Measurements from ENCODE around the gene ATG10. TPM values are rescaled to one million over a fixed set of nuclear protein-coding genes. Genes with fewer than 3 reads are reported as not detected.
A peak's percentile ranks its signal among the peaks of the same experiment; 100 is the strongest.
"Not testable (repeated sequence)": the region's sequence is repeated elsewhere in the genome, so short reads cannot be mapped to it uniquely, and the experiment has no call there.

ATG10 gene
- polyA plus RNA-seq, 1 donor, result 15.4 TPM

DNA sequence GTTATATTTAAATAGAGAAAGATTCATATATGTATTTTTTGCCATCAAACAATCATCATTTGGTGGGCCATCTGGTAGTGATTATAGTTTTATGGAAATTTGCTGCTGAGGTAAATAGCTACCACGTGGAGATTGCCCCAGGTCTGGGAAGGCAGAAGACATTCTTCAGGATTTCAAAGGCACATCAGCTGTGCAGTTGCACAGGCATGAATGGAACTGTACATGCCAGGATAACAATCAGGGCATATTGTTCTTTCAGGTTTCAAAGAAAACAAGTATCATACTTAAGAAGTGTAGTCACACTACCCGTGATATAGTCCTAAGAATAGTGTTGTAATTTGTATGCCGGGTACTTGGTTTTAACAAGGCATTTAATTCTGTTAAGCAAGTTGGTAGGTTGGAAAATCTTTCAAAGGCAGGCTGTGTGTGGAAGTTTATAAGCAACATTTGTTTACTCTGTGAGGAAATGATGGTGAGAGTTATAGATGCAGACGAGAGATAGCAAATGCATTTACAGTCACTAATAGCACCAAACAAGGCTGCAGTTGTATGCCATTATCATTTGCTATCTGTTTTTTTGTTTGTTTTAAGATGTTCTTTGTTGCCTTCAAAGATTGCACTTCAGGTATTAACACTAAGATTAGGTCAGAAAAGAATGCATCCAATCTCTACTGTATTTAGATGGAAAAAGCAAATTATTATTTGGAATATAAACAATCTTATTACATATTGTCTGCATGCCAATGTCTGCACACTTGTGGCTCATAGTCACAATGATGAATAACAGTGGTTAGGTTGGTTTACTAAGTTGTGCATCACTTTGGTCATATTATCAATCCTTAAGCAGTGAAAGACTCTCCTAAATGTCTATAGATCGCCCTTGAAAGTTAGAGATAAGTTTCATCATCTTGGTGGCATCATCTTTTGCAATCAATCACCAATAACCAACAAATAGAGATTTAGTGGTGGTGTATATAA, 251.1 kb downstream of the ATG10 start:
- DNase-seq, result no peak

DNA sequence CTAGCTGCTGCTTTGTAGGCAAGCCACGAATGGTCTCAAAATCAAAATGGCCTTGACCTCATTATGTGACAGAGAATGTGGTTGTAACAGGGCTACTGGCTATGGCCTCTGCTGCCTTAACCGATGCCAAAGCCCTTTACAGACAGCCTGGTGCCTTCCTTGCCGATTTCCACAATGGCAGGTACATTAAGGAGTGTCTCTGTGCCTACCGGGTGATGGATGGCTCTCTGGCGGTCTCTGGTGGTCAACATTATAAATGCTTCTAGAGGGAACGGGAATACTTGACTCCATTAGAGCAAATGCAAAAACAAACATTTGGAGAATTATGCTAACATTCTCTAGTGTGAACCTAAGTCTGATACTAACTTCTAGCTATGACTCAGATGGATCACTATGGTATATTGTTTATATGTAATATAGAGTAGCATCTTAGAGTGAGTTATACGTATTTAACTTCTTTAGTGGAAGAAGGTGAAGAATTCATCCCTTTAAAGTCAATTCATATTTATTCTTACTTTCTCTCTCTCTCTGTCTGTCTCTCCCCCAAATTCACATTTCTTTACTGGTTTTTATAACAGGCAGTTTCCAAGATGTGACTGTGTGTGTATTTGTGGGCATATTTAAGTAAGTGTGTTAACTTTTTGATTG, 253.8 kb downstream of the ATG10 start:
- DNase-seq, result peak; percentile 71

DNA sequence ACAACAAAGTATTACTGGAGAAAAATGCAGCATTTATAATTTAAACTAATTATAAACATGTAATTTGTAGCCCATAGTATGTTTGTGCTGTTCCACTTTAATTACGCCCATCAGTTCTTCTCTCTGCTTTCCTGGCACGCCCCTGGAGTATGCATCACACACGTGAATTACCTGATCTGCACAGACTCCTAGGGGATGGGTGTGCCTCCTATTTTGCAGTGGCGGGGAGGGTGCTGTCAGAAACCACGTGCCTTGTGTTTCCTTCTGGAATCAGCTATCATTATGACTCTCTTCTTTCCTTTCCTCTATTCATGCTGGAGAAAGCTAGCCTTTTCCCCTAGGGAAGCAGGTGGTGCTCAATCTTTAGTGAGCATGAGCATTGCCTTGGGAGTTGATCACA, 263.1 kb downstream of the ATG10 start:
- DNase-seq, result no peak

DNA sequence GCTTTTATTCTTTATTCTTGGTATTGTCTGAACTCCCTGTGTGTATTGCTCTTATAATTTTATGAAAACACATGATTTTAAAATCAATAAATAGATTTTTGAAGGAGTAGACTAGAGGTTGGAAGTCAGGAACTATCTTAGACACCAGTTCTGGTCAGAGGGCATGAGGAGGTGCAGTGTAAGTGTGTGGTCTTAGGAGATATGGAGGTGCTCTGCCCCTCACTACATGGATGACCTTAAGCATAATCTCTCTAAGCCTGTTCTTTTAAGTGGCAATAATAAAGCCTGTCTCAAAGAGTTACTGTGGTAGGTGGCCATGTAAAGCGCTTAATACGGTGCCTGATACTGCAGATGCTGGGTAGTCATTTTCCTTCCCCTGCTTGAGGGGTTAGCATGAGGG, 272.3 kb downstream of the ATG10 start:
- no peak for DNase-seq

DNA sequence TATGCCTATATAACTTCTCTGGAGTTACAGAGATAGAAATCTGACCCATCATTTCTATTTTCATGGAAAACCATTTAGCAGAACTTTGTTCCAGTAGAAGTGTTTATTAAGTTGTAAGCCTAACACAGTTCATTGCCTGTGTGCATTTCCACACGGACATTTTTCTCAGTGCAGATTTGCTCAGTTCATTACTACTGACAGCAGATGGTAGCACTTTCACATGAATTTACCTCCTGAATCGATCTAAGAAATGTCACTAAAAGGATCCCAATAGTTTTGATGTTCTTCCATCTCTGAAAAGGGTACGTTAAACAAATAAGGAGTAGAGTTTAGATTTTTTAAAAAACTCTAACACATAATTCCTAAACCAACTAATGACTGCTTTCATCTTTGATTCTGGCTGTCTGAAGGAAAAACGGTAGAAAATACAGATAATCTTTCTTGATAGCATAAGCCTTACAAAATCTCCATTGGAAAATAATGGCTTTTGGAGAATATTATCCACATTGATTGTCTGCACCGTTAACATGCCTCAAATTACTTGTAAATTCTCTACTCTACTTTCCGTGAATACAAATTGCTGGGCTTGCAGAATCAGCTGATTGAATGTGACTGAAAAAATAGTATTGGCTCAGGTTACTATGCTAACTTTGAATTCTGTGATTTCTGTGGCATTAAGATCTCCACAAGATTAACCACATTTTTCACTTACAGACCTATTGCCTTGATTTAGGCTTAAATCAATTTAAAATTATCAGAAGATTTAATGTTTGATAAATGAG, 273.2 kb downstream of the ATG10 start:
- DNase-seq, result no peak

DNA sequence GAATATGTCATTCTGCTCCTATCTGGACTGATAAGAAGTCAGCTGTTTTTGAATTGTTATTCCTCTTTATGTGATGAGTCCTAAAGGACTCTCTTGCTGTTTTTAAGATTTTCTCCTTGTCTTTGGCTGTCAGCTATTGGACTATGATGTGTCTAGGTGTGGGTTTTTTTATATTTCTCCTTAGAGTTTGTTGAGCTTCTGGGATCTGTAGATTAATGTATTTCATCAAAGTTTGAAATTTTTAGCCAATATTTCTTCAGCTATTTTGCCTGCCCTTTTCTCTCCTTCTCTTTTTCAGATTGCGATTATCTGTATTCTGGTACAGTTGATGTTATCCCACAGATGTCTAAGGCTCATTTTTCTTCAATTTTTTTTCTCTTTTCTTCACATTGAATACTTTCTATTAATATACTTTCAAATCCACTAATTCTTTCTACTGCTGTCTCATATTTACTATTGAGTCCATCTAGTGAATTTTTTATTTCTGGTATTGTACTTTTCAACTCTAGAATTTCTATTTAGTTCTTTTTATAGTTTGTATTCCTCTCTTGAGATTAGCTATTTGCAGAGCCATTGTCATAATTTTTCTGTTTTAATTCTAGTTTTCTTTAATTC, 275.2 kb downstream of the ATG10 start:
- no peak for DNase-seq

DNA sequence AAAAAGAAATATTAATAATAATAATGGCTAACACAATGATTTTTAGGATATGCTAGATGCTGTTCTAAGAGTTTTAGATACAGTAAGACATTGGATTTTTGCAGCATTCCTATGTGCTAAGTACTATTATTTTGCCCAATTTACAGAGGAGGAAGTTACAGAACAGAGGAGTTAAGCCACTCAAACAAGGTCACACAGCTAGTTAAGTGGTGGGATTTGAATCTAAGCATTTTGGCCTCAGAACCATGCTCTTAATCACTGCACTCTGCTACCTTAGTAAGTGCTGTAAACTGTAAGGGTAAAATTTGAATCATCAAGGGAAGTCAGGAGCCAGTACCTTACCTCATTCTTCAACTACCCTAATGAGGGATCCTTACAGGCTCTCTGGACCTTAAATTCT, 280.9 kb downstream of the ATG10 start:
- no peak for DNase-seq

DNA sequence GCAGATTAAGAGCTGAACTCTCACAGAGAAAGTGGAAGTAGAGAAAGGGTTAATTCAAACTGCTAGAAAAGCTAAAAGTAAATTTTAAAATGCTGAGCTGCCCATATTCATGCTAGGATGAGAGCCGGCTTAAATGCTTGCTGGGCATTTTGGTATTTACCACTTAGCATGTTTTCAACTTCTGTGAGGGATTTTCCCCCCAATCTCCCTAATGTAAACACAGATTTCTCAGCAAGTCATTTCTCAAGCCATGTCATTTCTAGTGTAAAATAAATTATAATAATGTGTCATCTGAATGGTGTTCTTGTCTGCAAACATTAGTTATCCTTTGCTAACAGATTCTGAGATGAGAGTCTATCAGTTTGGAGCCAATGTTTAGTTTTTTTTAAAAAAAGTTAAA, 284.0 kb downstream of the ATG10 start:
- DNase-seq, result no peak

DNA sequence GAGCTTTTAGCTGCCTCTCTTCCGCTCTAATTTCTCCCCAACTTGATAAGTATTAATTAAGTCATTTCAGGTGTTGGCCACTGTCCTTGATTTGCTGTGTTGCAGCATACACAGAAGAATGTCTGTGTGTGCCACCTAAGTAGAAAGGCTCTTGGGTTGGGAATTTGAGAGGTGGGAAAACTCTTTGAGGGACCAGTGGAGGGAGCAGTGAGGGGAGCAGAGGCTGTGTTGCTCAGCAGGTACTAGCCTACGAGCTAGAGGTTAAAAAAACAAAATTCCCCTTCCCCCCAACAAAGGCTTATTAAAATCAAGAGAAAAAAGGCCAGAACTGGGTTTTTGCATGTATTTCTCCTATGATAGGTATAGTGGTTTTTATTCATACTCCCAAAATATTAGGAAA, 285.4 kb downstream of the ATG10 start:
- no peak for DNase-seq

DNA sequence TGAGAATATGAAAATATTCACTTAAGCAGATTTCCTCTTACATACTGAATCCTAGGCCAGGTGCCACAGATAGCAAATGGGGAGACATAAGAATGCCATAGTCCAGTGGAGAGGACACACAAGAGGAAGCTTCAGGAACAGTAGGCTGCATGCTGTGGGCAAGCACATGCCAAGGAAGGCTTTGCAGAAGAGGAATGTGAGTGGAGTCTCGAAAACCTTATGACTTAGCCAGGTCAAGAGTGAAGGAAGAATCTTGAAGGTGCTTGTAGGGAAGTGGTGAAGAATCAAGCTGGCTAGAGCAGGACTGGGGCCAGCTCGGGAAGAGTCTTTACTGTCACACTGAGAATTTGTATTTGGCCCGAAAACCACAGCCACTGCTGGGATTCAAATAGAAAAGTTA, 285.9 kb downstream of the ATG10 start:
- DNase-seq, result no peak

DNA sequence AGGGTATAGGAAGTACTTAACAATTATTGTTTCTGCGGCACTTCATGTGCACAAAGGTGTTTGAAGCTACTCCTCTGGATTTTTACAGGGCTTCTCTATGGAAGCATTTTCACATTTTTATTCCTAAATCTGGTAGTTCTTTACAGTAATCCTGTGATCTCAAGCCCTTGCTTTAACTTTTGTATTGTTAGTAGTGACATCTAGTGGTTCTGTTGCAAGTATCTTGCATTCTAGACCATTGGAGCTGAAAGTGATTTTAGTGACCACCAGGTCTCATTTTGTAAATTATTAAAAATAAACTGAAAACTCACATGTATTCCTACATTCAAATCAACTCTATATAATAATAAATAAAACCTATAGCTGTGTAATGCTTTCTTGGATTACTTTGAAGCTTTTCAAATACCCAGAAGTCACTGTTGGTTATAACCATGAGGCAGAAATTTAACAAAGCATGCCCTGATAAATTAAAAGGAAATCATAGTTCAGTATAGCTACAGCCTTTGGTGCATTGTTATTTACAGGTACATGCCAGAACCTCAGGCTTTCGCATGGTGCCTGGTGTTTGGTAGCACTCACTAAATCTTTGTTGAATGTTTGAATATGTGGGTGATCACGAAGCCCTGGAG, 287.5 kb downstream of the ATG10 start:
- peak; percentile 18 for DNase-seq

DNA sequence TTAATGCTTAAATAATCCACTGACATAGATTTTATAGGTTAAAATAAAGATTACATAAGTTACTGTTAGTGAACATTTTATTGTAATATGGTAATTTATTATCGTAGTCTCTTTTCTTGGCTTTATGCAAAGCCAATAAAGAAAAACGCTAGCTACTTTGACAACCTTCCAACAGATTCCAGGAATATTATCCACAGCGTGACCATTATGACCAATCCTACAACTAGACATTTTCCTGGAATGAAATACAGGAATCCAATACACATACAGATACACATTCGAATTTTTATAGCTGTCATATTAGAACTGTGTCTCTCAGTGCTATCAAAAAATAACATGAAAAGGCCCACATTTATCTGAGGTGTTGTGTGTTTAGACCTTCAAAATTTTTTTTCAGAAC, 293.2 kb downstream of the ATG10 start:
- DNase-seq, result no peak

DNA sequence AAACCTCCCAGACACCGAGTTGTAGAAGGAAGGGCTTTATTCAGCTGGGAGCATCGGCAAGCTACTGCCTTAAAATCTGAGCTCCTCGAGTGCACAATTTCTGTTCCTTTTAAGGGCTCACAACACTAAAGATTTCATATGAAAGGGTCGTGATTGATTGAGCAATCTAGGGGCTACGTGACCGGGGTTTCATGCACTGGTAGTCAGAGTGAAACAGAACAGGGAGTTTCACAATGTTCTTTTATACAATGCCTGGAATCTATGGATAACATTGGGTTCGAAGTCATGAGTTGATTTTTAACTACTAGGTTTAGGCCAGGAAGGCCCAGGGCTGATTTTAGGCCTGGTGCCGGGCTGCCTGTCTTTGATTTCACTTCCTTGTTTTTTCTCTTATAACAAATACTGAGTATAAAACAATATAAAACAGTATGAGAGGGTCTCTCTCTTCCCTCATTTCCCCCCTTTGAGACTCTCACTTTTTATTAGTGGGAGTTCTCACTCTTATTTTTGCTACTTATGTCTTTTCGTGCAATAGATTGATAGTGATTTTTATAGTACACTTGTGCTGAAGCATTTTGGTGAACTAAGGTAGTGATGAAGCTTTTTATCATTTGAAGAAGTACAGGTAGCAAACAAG, 295.6 kb downstream of the ATG10 start:
- not testable (repeated sequence) for DNase-seq

DNA sequence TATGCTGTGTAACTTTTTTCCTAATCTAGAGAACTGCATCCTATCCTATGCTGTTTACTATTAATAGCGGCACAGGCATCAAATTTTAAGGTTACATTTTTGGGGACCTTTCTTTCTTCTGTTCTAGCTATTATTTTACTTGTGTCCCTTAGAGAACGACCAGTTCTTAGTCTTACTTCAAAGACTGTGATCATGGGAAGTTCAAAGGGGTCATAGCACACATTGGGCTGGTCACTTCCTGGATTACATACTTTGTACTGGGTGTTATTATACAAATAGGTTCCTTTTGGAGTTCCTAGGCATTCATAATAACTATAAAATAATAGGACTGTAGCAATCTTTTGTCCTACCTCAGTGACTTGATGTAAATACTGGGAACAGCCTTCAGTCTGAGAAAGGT, 297.5 kb downstream of the ATG10 start:
- DNase-seq, result not testable (repeated sequence)

DNA sequence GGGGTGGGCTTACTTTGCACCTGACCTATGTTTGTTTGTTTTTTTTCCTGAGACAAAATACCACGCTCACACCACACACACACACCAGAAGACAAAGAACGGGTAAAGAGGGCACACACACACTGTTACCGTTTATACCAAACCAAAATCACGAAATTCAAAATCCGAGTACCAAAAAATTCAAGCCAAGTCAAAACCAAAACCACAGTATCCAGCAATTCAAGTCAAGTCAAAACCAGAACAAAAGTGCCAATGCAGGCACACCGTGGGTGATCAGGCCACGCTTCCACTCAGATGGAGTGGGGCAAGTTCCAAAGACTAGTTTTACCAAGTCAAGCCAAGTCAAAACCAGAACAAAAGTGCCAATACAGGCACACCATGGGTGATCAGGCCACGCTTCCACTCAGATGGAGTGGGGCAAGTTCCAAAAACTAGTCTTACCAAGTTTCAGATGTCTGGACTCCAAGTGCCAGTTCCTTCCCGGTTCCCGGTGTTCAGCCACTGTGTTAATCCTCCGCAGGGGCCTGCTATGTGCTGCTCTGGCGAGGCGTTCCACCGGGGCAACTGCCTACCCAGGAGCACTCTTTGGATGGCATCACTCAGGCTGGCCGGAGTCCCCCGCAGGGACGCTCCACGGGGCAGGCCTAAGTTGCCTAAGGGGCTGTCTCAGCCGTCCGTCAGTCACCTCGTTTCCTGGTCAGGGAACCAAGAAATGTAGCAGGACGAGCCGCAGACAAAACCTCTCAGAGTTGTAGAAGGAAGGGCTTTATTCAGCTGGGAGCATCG, 300.9 kb downstream of the ATG10 start:
- DNase-seq, result not testable (repeated sequence)

DNA sequence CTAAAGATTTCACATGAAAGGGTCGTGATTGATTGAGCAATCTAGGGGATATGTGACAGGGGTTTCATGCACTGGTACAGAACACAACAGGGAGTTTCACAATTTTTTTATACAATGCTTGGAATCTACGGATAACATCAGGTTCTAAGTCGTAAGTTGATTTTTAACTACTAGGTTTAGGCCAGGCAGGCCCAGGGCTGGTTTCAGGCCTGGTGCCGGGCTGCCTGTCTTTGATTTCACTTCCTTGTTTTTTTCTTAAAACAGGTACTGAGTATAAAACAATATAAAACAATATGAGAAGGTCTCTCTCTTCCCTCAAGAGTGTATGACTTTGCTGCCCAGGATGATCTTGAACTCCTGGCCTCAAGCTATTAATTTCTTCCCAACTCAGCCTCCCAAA, 301.6 kb downstream of the ATG10 start:
- DNase-seq, result not testable (repeated sequence)

DNA sequence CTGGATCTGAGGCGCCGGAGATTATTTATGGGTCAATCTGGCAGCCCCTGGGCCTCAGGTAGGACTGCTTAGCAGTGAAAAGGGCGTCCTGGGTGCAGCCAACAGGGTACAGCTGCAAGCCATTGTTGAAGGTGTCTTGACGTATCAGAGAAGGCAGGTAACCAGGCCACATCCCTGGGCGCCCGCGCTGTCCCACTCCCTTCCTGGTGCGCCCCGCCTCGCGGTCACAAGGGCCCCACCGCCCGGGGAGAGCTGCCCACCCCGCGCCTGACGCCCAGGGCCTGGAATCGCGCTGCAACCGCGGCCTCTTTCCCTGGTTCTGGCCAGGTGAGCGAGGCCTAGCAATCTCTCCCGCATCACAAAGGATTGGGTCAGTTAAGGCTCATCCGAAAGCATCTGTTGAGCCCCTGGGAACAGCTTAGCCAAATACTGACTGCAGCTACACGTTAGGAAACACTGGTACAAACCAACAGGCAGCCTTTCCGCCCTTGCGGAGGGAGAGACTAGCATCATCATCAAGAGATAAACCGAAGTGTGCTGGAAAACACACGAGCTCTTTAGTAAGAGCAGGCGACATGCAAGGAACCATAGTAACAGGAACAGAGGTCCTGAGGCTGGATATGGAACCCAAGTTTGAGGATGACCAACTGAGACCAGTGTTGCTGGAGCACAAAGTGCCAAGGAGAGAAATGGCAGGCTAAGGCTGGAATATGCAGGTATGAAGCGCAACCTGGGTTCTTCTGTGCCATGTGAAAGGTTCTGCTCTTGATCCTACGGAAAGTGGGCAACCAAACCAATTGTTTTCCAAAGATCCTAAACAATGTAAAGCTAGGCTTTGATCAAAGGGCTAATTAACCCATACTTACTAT, 302.8 kb downstream of the ATG10 start:
- DNase-seq, result no peak

DNA sequence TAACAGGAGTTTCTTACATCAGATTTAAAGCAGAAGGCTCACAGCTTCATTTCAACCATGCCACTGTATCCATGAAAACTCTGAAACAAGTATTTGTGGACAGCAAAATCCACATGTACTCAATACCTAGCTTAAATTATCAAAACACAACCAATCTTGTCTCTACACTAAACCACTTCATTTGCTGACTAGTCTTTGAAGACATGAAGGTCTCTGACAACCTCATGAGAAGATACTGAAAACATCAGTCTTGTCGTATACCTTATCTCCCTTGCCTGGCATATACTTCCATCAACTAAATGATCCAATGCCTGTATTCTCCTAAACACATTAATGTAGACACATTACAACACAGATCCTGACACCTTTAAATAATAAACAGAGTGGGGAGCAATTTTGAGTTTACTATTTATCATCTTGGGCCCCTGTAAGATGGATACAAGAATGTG, 303.4 kb downstream of the ATG10 start:
- DNase-seq, result no peak
